Hepatic stellate cell (primary cell): ENCODE results near the gene HOXC11.

Source experiments
- DNase-seq: peaks from one replicate; pipeline ENCODE4 v3.0.0; 2011; ENCODE audit warnings: low spot score

HOXC11 gene

DNA sequence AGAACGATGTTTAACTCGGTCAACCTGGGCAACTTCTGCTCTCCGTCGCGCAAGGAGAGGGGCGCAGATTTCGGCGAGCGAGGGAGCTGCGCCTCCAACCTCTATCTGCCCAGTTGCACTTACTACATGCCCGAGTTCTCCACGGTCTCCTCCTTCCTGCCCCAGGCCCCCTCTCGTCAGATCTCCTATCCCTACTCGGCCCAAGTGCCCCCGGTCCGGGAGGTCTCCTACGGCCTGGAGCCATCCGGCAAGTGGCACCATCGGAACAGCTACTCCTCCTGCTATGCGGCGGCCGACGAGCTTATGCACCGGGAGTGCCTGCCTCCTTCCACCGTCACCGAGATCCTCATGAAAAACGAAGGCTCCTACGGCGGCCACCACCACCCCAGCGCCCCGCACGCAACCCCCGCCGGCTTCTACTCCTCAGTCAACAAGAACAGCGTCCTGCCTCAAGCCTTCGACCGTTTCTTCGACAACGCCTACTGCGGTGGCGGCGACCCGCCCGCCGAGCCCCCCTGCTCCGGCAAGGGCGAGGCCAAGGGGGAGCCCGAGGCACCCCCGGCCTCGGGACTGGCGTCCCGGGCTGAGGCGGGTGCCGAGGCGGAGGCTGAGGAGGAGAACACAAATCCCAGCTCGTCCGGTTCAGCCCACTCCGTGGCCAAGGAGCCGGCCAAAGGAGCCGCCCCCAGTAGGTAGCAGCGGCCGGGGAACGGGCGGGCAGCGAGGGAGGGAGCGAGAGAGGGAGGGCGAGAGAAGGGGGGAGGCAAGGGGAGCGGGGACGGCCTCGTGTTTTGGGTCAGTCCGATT is 513 bp downstream of the HOXC11 start:
- DNase-seq = no peak

DNA sequence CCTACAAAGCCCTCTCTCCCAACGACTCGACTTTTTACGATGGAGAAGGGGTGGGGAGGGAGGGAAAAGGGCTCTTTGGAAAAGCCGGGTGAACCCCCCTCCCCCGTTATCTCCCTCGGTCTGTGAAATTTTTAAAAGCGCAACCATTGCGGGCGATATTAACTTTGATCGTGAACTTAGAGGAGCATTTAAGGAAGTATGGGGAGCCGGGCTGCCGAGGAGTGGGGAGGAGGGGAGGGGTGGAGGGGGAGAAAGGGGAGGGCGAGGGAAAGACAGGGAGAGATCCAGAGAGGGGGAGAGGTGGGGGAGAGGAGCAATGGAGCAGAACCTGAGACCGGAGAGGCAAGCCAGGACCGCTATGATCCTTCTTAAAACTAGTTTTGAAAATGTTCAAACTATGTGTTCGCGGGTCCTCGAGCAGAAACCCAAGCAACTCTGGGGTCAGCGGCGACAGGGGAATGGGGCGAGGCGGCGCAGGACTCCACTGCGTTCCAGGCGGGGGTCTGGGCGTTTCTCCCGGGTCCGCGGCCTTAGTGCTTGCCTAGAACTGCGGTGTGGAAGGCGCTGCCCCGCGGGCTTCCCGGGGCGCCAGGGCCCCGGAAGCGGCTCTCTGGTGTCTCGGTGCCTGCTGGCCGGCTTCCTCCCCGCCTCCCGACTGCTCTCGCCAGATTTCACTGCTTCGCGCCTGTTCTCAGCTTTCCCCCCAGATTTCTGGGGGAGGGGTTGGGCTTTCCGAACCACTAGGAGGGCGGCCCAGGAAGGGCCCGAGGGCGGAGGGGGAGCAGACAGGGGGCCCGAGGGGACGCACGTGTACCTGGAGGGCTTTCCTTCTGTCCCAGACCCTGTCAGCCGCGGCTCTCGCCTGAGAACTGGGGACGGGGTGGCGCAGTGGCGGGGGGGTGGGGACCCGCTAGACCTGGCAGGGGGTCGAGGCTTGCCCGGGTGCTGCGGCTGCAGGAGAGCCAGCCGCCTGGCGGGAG is 1.4 kb downstream of the HOXC11 start, which contains the start of gene HOTAIR:
Gene HOTAIR, minus strand, starts transcription at position 871 of the 980 bp plus-strand sequence.
- no peak for DNase-seq

DNA sequence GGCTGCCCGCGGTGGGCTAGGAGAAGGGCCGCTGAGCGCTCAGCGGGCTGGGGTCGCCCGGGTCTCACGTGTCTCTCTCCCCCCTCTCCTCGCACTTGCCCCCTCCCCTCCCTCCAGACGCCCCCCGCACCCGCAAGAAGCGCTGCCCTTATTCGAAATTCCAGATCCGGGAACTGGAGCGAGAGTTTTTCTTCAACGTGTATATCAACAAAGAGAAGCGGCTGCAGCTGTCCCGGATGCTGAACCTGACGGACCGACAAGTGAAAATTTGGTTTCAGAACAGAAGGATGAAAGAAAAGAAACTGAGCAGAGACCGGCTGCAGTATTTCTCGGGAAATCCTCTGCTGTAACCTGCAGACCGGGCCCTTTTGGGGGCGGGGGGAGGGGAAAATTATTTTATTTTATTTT is 2.1 kb downstream of the HOXC11 start:
- DNase-seq = no peak

GRCh38 chr12:53975479-53976152 is 2.7 kb downstream of the HOXC11 start:
- DNase-seq = no peak

- no peak for DNase-seq
These were observed 3.4 kb downstream of the HOXC11 start for GRCh38 chr12:53976172-53976822.

DNA sequence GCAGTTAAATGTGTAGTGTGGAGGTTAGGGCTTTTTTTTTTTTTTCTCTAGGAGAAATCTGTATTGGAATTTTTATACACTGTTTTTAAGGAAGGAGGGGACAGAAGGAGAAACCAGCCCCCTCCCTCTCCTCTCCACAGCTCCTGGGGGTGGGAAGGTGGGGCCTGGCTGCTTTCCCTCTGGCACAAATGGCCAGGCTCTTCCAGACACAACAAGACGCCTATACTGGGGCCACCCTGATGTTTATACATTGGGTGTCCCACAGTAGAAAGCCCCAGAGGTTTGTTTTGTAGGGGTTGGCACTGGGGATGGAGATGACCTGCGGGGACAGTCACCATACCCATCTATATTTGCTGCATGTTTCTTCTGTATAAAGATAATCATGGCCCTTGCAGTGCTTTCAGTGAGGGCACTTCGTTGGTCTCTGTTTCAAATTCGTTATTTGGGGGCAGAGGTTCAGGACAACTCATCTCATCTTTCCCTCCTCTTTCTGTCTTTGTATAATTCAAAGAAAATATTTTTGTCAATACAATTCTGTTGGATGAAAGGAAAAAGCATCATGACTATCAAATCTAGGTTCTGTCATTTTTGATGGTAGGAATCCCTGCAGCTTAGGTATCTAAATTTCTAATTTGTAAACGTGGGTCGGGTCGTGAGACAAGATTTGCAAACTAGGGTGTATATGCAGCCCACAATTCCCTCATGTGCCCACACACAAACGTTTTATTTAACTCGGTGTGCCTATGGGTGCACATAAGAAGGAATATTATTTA is 4.1 kb downstream of the HOXC11 start:
- no peak for DNase-seq

DNA sequence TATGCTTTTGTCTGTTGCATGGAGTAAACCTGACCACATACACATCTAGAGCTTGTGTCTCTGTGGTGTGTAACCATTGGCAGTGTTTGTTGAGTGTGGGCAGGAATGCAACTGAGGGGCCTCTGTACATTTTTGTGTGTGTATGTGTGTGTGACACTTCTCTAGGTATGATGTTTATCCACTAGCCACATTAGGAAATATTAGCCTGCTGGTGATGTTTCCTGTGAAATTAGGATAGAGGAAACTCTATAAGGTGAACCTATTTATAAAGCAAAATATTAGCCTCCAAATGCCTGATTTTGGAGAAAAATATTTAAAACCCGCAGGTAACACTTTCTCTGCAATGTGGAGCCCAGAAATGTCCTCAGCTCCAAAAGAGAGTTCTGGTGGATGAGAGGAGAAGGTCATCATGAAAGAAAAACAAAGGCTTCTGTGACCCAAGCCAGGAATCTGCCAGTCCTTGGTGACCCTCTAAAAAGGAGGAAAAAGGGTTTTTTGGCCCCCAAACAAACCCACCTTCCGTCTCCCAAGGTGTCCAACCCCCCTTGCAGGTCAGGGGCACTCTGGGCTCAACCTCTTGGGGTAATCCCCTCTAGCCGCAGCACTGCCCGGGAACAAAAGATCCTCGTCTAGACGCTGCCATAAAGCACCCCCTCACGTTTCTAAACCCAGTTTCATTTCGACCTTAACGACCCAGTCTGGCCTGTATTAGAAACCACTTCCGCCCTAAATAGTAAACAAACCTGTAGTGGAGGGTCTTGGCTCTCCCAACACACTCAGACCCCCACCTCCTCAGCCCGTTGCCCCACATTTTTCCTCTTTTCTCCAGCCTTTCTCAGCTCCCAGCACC is 4.9 kb downstream of the HOXC11 start:
- DNase-seq = no peak

GRCh38 chr12:53978477-53979356 is 5.8 kb downstream of the HOXC11 start:
- DNase-seq = no peak

- DNase-seq = no peak
These were observed 7.3 kb downstream of the HOXC11 start for GRCh38 chr12:53980104-53980801.

GRCh38 chr12:53980802-53981496 is 8.0 kb downstream of the HOXC11 start:
- no peak for DNase-seq

- no peak for DNase-seq
These were observed 9.0 kb downstream of the HOXC11 start for GRCh38 chr12:53981634-53982565.

GRCh38 chr12:53982648-53983567 is 10.0 kb downstream of the HOXC11 start:
- DNase-seq = no peak

DNA sequence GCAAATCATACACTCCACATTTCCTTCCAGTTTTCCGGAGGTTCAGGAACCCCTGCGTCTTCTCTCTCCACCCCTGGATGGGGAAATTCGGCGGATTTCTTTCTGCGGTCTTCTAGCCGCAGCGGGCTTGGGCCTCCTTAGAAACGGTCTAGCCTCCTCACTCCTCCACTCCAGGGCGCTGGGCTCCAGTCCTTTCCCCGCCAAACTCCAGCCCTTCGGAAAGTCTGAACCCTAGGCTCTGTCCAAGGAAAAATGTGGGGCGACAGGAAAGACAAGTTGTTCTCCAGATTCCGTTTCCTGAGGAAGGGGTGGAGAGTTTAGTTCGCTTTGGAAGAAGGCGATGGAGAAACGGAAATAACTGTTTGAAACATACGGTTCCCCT is 10.6 kb downstream of the HOXC11 start:
- DNase-seq = no peak

DNA sequence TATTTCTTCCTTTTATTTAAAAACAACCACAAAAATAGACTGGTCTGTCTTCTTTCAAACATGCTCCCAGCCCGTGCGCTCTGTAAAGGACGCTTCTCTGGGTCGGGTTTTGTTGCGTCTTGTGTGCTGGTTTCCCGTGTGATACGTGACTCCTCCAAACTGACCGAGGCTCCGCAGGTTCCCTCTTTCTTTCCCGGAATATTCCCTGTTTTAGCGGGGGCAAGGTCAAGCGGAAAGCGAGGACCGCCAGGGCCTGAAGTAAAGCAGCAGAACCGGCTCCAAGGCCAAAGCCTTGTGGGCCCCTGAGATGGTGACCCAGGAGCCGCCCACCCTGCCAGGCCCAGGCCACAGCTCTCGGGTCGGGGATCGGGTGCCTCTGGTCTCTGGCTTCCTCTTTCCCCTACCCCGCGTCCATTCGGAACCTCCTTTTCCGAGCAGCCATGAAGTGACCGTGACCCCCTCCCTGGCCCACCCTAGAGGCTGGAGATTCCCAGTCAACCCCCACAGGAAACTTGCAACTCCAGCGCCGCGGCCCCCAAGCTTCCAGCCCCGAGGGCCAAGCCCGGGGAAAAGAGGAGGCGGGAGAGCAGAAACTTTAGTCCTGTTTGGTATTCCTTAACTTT is 11.1 kb downstream of the HOXC11 start:
- DNase-seq = no peak
